Skeletal muscle tissue (tissue), 4 donors: Measurements from ENCODE around the gene CTSZ. TPM values are rescaled to one million over a fixed set of nuclear protein-coding genes. Genes with fewer than 3 reads are reported as not detected.
A peak's percentile ranks its signal among the peaks of the same experiment; 100 is the strongest.

Experiments
- H3K27ac ChIP-seq: one replicate; pipeline ENCODE4 v1.7.0; 2013; ENCODE audit warnings: mild to moderate bottlenecking, low read depth, low read length, inconsistent platforms
- H3K27me3 ChIP-seq, 3 donors: one replicate each; pipeline ENCODE4 v1.7.0; 2013; ENCODE audit warnings: low read length in 3 of 3; ENCODE audit not compliant: control insufficient read depth in 3 of 3, insufficient read depth in 3 of 3
- H3K36me3 ChIP-seq, 3 donors: one replicate each; pipeline ENCODE4 v1.7.0; 2013; ENCODE audit warnings: low read length in 3 of 3; ENCODE audit not compliant: control insufficient read depth in 3 of 3, insufficient read depth in 3 of 3
- H3K4me1 ChIP-seq, 3 donors: one replicate each; pipeline ENCODE4 v1.7.0; 2013; ENCODE audit warnings: low read length in 3 of 3, mild to moderate bottlenecking in 3 of 3; ENCODE audit not compliant: control insufficient read depth in 3 of 3, insufficient read depth in 3 of 3
- H3K4me3 ChIP-seq, 3 donors: one replicate each; pipeline ENCODE4 v1.7.0; 2013; ENCODE audit warnings: low read length in 3 of 3
- H3K9ac ChIP-seq, 3 donors: one replicate each; pipeline ENCODE4 v1.7.0; 2013; ENCODE audit warnings: low read length in 3 of 3, mild to moderate bottlenecking in 3 of 3, moderate library complexity in 2 of 3, low read depth in 1 of 3
- H3K9me3 ChIP-seq, 3 donors: one replicate each; pipeline ENCODE4 v1.7.0; 2013; ENCODE audit warnings: low read length in 3 of 3; ENCODE audit not compliant: control insufficient read depth in 3 of 3
- total RNA-seq: library from RNA; depleted of rRNA; stranded (reverse); fragments of >200 nt; gene quantifications from one replicate; pipeline ENCODE4 v1.2.3, GENCODE V29; 2014
- donor health status: Osteomylitis.

CTSZ gene
- total RNA-seq, 1 donor from 2014 or later, result 59.5 TPM

DNA sequence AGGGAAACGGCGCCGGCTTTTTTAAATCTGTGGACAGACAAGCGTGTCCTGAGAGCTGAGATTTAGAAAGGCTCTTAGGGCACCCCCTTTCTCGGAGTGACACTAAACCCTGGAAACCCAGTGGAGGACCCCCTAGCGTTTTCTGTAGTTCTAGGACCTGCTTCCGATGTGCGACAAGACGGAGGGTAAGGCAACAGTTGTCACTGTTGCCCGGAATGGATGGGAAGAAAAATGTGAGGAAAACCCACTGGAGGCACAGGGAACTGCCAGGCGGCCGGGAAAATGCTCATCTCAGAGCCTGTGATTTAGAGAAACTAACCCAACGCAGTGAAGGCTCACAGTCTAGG lies 25.6 kb upstream of the CTSZ start:
- H3K4me1 ChIP-seq, result peaks cover 26 to 31% (median 26%) of the 10 kb centered on the region in 3 donors
- H3K4me3 ChIP-seq, result peak overlapping the region; percentile 72 to 75 (median 73)
- H3K27me3 ChIP-seq, result no peaks in the 10 kb centered on the region
- no peaks in the 10 kb centered on the region for H3K9me3 ChIP-seq
- peaks cover 26 to 58% (median 47%) of the 10 kb centered on the region in 3 donors for H3K36me3 ChIP-seq
- H3K27ac ChIP-seq, result peak overlapping the region; percentile 82
- H3K9ac ChIP-seq, result peak overlapping the region; percentile 80 to 88 (median 82)

DNA sequence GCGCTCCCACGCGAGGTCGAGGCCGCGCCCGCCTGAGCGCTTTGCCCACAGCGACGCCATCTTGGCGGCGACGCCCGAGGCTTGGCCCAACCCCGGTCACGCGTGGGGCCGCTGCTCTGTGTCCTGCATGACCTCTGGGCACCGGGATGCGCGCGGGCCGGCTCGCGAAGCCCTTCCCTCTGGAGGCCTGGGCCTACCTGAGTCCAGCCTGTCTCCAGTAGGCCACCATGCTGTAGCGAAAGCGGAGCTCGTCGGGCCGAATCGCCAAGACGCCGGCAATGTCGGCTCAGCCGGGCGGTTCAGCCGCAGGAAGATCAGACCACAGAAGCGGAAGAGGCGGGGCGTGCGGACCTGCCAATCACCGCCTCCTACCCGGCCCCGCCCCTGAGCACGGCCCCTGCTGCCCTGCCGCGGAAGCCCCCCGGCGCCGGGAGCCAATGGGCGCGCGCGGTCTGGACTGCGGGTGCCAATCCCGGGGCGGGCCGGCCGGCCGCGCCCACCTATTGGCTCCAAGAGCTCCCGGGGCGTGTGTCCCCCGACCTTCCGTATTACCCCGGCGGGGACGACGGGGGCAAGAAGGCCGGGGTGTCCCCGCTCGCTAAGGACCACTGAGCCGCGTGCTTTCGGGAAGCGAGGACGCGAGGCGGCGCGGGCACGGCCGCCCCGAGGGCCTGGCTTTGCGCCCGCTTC lies 25.1 kb upstream of the CTSZ start, which contains the start of gene ATP5F1E:
Gene ATP5F1E (minus strand): TSS at position 313 of the 690 bp plus-strand sequence. CDS start 84 bp downstream, at position 229.
- no peaks in the 10 kb centered on the region for H3K9me3 ChIP-seq
- no peaks in the 10 kb centered on the region for H3K27me3 ChIP-seq
- H3K36me3 ChIP-seq, result peaks cover 24 to 58% (median 46%) of the 10 kb centered on the region in 3 donors
- H3K9ac ChIP-seq, result peak within 1 kb of the TSS; percentile 88 to 89 (median 88)
- H3K4me3 ChIP-seq, result peak within 1 kb of the TSS; percentile 84 to 90 (median 89)
- peaks cover 26 to 32% (median 29%) of the 10 kb centered on the region in 3 donors for H3K4me1 ChIP-seq
- peak within 1 kb of the TSS; percentile 82 for H3K27ac ChIP-seq

DNA sequence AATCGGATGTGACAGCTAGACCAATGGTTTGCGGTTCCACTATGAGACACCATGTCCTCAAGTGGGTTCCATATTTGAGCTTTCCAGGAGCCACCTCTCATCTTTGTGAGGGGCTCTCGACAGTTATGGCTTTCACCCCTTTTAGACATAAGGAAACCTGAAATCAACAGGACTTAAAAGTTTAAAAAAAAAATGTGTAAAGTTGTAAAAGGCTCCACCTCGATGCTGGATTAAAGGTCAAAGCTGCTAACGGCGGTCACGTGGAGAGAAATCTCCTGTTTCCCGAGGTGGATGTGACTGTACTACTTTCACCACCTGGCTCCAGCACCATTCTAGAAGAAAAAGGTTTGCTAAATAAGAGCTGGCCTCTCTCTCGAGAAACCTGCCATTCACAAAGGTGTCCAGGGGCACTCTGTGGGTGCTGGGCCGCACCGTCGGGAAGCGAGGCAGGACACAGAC lies 24.5 kb upstream of the CTSZ start:
- Histone ChIP-seq H3K36me3 (peaks cover 21 to 55% (median 42%) of the 10 kb centered on the region in 3 donors), H3K27me3 (no peaks in the 10 kb centered on the region), H3K4me1 (peaks cover 26 to 32% (median 29%) of the 10 kb centered on the region in 3 donors), H3K4me3 (peak overlapping the region; percentile 84 to 90 (median 89)), H3K9ac (peak overlapping the region; percentile 81 to 89 (median 88)), H3K27ac (peak overlapping the region; percentile 82), H3K9me3 (no peaks in the 10 kb centered on the region)

DNA sequence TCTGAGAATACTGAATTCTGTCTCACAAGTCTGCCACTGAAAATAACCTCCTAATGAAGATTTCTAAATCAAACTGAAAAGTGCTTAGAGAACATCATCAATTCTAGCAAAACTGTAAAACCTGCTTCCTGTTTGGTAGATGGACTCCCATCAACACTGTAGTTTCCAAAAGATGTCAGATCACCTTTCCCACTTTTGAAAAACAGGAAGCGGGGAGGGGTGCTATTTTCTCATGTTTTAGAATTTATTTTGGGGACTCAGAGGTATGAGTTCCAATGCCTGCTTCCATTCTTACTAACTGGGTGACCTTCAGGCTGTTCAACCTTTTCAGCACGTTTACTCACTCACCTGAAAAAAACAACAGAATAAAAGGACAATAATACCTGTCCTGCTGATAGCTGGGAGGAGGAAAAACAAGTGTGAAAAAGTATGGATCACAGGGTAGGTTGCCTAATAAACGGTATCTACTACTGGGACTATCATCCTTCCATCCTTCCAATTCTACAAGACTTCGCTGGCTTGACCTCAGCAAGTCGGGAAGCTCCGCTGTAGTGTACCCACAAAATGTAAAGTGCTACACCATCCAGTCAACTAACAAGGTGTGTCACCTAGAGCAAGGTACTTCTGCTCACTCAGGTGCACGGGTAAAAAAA lies 24.0 kb upstream of the CTSZ start:
- Histone ChIP-seq H3K27me3 (no peaks in the 10 kb centered on the region), H3K9me3 (no peaks in the 10 kb centered on the region), H3K9ac (peak overlapping the region; percentile 81 to 89 (median 88)), H3K36me3 (peaks cover 18 to 54% (median 37%) of the 10 kb centered on the region in 3 donors), H3K4me3 (peak overlapping the region; percentile 84 to 90 (median 89)), H3K4me1 (peaks cover 26 to 32% (median 29%) of the 10 kb centered on the region in 3 donors), H3K27ac (no peak overlapping the region)

DNA sequence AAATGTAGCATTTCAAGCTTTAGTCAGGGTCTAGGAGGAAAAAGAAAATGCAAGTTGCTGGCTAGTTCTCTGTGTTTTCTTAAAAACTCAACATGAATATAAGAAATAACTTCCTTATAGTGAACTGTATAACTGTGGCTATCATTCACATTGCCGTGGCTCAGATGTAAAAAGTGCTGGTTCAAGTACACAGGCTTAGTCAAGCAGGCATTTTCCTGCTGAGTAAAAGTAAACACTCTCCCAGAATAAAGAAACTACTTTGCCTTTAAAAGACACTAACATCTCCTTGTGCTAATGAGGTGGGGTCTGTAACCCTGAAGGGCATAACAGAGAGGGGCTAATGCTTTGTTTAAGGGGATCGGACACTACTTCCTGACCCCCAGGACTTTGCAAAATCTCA lies 21.8 kb upstream of the CTSZ start:
- peaks cover 21 to 58% (median 41%) of the 10 kb centered on the region in 3 donors for H3K36me3 ChIP-seq

DNA sequence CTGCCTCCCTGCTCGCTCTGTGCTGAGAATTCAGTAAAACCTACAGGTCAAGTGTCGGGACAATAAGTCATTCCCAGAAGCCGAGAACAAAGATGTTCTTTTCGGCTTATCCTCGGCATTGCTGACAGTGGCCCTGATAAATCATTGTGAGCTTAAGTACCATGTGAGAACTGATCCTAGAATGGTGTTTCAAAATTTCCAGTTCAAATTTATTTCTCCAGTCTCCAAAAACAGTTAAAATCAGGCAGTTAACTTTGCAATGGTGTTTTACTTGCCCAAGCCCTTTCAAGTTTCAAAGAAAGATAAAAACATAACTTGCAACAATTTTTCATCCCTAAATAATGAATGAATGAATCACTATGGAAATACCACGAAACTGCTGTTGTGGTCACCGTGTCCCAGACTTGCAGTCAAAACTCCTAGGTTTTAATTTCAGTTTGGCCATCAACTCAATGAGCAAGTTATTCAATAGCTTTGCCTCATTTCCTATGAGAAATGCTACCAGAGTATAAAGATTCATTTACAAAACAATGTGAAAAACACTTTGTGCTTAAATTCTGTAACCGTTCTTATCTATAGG lies 20.8 kb upstream of the CTSZ start:
- Histone ChIP-seq H3K9ac (no peak overlapping the region), H3K9me3 (no peaks in the 10 kb centered on the region), H3K4me3 (no peak overlapping the region), H3K4me1 (peaks cover 23 to 41% (median 37%) of the 10 kb centered on the region in 3 donors), H3K27ac (no peak overlapping the region), H3K27me3 (no peaks in the 10 kb centered on the region), H3K36me3 (peaks cover 29 to 62% (median 51%) of the 10 kb centered on the region in 3 donors)

More for the DNA sequence above, 21.8 kb upstream of the CTSZ start:
- no peak overlapping the region for H3K27ac ChIP-seq
- no peaks in the 10 kb centered on the region for H3K27me3 ChIP-seq
- no peaks in the 10 kb centered on the region for H3K9me3 ChIP-seq
- H3K9ac ChIP-seq, result no peak overlapping the region
- no peak overlapping the region for H3K4me3 ChIP-seq
- peaks cover 26 to 41% (median 38%) of the 10 kb centered on the region in 3 donors for H3K4me1 ChIP-seq

DNA sequence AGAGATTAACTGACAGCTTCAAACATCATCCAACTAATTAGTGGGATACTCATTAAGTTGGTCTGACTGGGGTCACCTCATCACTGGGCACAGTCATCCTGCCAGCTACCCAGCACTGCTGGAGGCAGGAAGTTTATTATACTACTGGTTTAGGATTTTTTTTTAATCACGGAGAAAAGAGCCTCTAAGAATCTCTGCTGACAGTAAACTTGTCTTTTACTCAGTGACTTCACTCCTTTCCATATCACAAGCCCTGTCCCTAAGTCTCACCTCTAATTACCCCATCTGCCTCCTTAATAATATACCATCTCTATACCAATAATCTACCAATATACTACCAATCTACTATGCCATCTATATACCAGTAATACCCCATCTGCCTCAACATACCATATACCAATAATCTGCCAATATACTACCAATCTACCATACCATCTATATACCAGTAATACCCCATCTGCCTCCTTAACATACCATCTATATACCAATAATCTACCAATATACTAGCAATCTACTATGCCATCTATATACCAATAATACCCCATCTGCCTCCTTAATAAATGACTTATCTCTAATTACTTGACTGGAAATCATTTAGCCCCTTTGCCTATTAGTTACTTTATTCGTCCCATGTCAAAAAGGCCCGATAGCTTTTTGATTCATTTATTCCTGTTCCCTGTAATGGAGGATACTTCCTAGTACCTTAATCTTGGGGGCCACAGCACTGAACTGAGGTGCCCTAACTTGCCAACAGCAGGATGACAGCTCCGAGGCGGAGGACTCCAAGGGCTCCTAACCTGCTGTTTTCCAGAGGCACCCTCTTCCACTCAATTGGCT lies 20.1 kb upstream of the CTSZ start:
- Histone ChIP-seq H3K27ac (no peak overlapping the region), H3K27me3 (no peaks in the 10 kb centered on the region), H3K4me1 (peaks cover 21 to 41% (median 34%) of the 10 kb centered on the region in 3 donors), H3K4me3 (no peak overlapping the region), H3K9me3 (no peaks in the 10 kb centered on the region), H3K9ac (no peak overlapping the region), H3K36me3 (peaks cover 32 to 66% (median 54%) of the 10 kb centered on the region in 3 donors)

DNA sequence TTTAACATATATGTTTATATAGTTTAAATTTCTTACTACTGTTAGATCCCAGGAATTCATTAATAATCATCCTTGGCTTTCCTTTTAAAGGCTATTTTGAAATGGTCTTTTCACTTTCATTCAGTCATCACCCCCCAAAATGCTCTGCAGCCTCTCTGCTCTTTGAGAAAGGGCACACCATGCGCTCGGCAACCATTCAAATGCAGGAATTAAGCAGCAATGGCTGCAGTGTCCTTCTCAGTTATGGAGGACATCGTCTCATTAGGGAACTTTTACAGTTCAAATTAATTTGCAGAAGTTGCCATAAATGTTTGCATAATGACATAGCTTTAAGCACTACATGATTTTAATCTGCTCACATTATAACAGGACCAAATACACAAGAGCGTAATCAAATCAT lies 18.5 kb upstream of the CTSZ start:
- no peaks in the 10 kb centered on the region for H3K9me3 ChIP-seq
- peak overlapping the region in 1 of 3 donors; percentile 24 for H3K9ac ChIP-seq
- peaks cover 32 to 63% (median 54%) of the 10 kb centered on the region in 3 donors for H3K36me3 ChIP-seq
- no peak overlapping the region for H3K27ac ChIP-seq
- peaks cover 12 to 30% (median 23%) of the 10 kb centered on the region in 3 donors for H3K4me1 ChIP-seq
- no peaks in the 10 kb centered on the region for H3K27me3 ChIP-seq
- H3K4me3 ChIP-seq, result no peak overlapping the region

- H3K9me3 ChIP-seq, result no peaks in the 10 kb centered on the region
- no peak overlapping the region for H3K4me3 ChIP-seq
- peaks cover 32 to 60% (median 51%) of the 10 kb centered on the region in 3 donors for H3K36me3 ChIP-seq
- H3K27ac ChIP-seq, result no peak overlapping the region
- no peak overlapping the region for H3K9ac ChIP-seq
- H3K27me3 ChIP-seq, result no peaks in the 10 kb centered on the region
- H3K4me1 ChIP-seq, result peaks cover 9 to 27% (median 20%) of the 10 kb centered on the region in 3 donors
Observed at GRCh38 chr20:59025086-59025485, 18.0 kb upstream of the CTSZ start.
